HG03378 (cell line): ENCODE data around the gene MEAK7.

Experiments used
- ATAC-seq: cut with Tn5 transposase; IDR thresholded peaks from one replicate; pipeline ENCODE4 v1.9.1; 2021; ENCODE audit warnings: mild to moderate bottlenecking, moderate library complexity; ENCODE audit not compliant: unreplicated experiment

Gene MEAK7

DNA sequence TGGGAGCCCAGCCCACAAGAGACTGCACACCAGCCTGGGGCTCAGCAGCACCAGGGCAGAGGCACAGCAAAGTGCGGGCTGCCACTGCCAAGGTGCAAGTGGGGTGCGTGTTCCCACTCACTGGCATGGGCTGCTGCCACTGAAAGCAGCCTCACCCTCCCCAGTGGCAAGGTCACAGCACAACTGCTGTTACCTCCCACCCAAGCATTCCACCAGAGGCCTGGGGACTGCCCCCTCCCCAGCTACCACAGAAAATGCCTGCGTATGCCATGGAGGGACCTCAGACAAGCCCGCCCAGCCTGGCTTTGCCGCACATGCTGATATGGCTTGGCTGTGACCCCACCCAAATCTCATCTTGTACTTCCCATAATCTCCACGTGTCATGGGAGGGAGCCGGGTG, 33.1 kb downstream of the MEAK7 start:
- ATAC-seq: no peak

DNA sequence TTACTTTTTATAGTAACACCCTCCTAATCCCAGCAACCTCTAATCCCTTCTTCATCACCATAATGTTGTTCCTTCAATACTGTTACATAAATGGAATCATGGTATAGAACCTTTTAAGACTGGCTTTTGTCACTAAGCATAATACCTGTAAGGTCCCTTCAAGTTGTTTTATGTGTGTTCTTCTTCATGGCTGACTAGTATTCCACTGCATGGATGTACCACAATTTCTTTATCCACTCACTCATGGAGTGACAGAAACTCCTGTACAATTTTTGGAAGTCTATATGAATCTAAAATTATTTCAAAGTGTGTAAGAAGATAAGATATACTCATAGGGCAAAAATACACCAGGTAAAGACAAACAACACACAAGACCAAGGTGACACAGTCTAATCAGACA, 36.8 kb downstream of the MEAK7 start:
- no peak for ATAC-seq

- no peak for ATAC-seq
These were observed 37.2 kb downstream of the MEAK7 start for GRCh38 chr16:84467256-84467655.

- ATAC-seq: no peak
These were observed 37.8 kb downstream of the MEAK7 start for GRCh38 chr16:84466692-84467091.

GRCh38 chr16:84465154-84465553, 39.3 kb downstream of the MEAK7 start:
- ATAC-seq: no peak

GRCh38 chr16:84464116-84464515, 40.3 kb downstream of the MEAK7 start:
- no peak for ATAC-seq

GRCh38 chr16:84463221-84463620, 41.2 kb downstream of the MEAK7 start:
- no peak for ATAC-seq

DNA sequence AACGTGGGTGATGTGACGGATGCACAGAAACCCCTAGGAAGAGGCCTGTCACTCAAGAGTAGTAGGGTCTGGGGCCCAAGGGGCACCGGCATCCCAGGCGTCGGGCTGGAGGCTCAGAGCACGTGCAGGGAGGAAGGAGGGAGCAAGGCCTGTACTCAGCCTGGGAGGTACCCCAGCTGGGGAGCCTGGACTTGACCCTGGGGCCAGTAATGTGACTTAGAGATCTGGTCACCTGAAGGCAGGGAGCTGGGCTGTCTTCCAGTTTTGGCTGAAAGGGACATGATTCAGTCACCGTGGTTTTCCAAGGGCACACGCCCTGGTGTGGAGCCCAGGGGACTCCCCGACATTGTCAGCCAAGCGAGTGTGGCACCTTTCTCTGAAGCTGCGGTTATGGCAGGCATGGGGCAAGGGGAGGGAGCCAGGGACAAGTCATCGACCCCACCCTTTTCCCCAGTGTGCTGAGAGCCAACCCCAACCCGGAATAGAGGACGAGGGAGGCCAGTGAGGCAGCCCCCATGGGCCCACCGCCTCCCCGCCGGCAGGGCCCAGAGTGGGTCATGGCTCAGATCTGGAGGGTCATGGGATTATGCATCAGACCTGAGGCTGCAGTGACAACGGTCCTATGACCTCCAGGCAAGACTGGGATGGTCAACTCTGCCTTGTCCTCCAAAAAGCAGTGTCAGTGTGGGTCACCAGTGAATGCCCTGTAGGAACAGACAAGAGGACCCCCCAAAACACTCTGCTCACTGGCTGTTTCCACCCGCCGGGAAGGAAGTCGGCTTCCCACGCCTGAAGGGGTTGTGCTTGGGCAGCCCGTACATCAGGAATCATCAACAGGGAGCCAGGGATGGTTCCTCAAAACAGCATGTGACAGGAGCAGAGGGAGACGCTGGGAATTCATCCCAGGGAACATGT, 41.9 kb downstream of the MEAK7 start:
- no peak for ATAC-seq

DNA sequence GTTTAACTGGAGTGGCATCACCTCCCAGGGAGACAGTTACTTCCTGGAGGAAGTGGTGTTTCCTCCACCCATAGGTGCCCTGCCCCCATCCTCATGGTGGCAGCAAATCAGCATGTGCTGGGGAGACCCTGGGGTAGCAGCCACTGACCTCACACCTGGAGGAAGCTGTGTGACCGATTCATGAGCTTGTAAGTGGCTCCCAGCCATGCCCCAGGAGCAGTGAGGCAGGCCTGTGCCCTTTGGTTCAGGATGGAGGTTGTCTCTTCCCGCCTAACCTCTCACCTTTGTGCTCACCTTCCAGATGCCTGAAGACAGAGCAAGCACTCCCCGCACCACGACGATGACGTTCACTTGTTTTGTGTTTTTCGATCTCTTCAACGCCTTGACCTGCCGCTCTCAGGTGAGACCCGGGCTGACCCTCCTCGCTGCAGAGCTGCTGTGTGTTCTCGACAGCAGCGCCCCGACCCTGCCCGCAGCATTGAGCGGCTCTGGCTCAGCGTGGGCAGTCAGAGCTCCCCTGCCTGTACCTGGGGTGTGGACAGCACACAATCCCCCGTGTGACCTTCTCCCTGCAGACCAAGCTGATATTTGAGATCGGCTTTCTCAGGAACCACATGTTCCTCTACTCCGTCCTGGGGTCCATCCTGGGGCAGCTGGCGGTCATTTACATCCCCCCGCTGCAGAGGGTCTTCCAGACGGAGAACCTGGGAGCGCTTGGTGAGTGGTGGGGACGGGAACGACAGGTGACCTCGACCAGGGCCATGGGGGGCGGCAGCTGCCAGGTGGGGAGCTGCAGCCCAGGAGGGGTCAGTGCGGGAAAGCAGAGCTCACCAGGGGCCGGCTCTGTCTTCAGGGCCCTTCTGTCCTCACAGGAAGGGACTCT, 42.8 kb downstream of the MEAK7 start:
- ATAC-seq: no peak

DNA sequence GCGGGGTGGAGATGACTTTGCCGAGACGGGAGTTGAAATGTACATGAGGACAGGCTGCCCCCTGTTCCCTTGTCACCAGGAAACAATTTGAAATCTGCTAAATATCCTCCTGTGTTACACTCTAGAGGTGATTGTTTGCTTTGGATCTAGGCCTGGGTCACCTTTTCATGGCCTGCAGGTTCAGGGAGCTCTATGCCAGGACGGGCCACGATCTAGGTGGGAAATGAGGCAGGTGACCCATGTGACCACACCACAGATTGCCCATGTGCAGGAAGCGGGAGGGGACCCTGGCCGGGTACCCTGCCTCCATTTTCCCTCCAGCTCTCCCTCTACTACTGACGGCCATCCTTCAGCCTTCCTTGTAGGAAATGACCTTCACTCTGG, 43.4 kb downstream of the MEAK7 start:
- no peak for ATAC-seq

GRCh38 chr16:84460406-84461028, 43.9 kb downstream of the MEAK7 start:
- ATAC-seq: no peak

GRCh38 chr16:84459941-84460405, 44.5 kb downstream of the MEAK7 start:
- no peak for ATAC-seq

GRCh38 chr16:84459533-84459894, 44.9 kb downstream of the MEAK7 start:
- no peak for ATAC-seq

DNA sequence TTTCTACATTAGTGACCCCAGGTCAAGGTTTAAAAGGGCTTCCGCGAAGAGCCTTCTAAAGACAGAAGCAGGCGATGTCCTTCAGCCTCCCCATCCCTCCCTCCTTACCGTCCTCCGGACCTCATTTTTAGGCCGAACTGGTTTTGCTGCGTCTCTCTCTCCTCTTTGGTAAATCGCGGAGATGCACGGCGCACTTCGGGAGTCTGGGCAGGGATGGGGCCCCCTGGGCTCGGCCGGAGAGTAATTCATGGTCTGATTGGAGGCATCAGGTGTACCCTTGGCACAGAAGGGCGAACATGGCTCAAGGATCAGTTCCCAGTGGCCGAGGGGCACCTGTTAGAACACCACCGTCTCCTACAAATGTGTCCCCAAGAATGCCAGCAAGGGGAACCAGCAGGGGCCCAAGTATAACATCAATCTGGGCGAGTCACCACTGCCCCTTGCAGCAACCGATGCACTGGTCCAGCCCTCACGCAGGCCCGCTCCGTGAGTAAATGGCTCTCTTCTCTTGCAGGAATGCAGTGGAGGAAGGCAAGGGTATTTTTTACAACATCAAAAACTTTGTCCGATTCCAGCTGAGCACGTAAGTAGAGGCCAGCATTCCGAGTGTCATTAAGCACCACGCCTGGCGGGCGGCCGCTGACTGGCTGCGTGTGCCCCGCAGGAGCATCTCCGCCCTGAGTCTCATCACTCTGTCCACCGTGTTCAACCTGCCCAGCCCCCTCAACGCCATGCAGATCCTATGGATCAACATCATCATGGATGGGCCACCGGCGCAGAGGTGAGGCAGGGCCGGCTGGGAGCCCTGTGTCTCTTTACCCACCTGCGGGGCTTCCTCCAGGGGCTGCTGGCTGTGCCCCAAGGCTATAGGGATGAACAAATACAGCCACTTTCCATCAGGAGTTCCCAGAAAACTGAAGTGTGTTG, 45.6 kb downstream of the MEAK7 start:
- no peak for ATAC-seq

- ATAC-seq: no peak
These were observed 49.4 kb downstream of the MEAK7 start for GRCh38 chr16:84455031-84455430.
